ENCODE measurements around the gene TMEM17.
"Not testable (repeated sequence)": the region's sequence is repeated elsewhere in the genome, so short reads cannot be mapped to it uniquely, and the experiment has no call there.

Gene TMEM17

GRCh38 chr2:62505750-62506420, at the start of gene TMEM17:
TMEM17 (minus strand) TSS chr2:62506195; CDS start chr2:62506129, 66 bp downstream.
- DNase-seq = peak; percentile 96

- DNase-seq = no peak
These were observed 48.4 kb upstream of the TMEM17 start for GRCh38 chr2:62554440-62554839.

GRCh38 chr2:62550461-62550860, 44.5 kb upstream of the TMEM17 start:
- DNase-seq = no peak

- DNase-seq = no peak
These were observed 41.9 kb upstream of the TMEM17 start for GRCh38 chr2:62547854-62548253.

GRCh38 chr2:62545261-62545660, 39.3 kb upstream of the TMEM17 start:
- DNase-seq = no peak

- DNase-seq = no peak
These were observed 34.6 kb upstream of the TMEM17 start for GRCh38 chr2:62540408-62541168.

GRCh38 chr2:62539606-62540407, 33.8 kb upstream of the TMEM17 start:
- DNase-seq = no peak

GRCh38 chr2:62538756-62539155, 32.8 kb upstream of the TMEM17 start:
- DNase-seq = no peak

GRCh38 chr2:62537814-62538213, 31.8 kb upstream of the TMEM17 start:
- no peak for DNase-seq

- no peak for DNase-seq
These were observed 31.0 kb upstream of the TMEM17 start for GRCh38 chr2:62536873-62537547.

GRCh38 chr2:62535521-62535920, 29.5 kb upstream of the TMEM17 start:
- DNase-seq = not testable (repeated sequence)

- DNase-seq = no peak
These were observed 25.6 kb upstream of the TMEM17 start for GRCh38 chr2:62531594-62531993.

- no peak for DNase-seq
These were observed 23.8 kb upstream of the TMEM17 start for GRCh38 chr2:62529758-62530157.

- DNase-seq = no peak
These were observed 21.6 kb upstream of the TMEM17 start for GRCh38 chr2:62527478-62528210.

GRCh38 chr2:62526531-62527381, 20.8 kb upstream of the TMEM17 start:
- DNase-seq = no peak

- DNase-seq = no peak
These were observed 19.7 kb upstream of the TMEM17 start for GRCh38 chr2:62525549-62526269.

GRCh38 chr2:62524293-62524941, 18.4 kb upstream of the TMEM17 start:
- DNase-seq = no peak

GRCh38 chr2:62521061-62521460, 15.1 kb upstream of the TMEM17 start:
- DNase-seq = not testable (repeated sequence)

GRCh38 chr2:62512384-62512783, 6.4 kb upstream of the TMEM17 start:
- DNase-seq = no peak

- DNase-seq = no peak
These were observed 5.6 kb upstream of the TMEM17 start for GRCh38 chr2:62511636-62512035.

Data from right hindlimb (tissue), 1 donor.